GM12891 (cell line): ENCODE measurements around the gene ALDH1A3.

Source experiments
- DNase-seq: peaks from one replicate; pipeline ENCODE4 v3.0.0; 2011; ENCODE audit warnings: low spot score; ENCODE audit not compliant: insufficient read length
- FAIRE-seq: peaks from 2 replicates; lab custom pipeline; 2011; peaks lifted over from hg19 to GRCh38; lab: Jason Lieb, UNC
- PAX5 ChIP-seq: IDR thresholded peaks from 2 replicates; pipeline ENCODE4 v1.6.1; 2011; ENCODE audit warnings: low read length, moderate library complexity, mild to moderate bottlenecking; ENCODE audit not compliant: insufficient read depth, severe bottlenecking
- POLR2A ChIP-seq: IDR thresholded peaks from 2 replicates; pipeline ENCODE4 v1.6.1; 2011; ENCODE audit warnings: low read depth, low read length, control low read depth
- POLR2AphosphoS5 ChIP-seq: IDR thresholded peaks from 2 replicates; pipeline ENCODE4 v1.6.1; 2011; ENCODE audit warnings: low read depth, low read length, control low read depth
- POU2F2 ChIP-seq: IDR thresholded peaks from 2 replicates; pipeline ENCODE4 v1.6.1; 2011; ENCODE audit warnings: low read depth, mild to moderate bottlenecking, control low read depth, low read length, moderate library complexity
- SPI1 ChIP-seq: IDR thresholded peaks from 2 replicates; pipeline ENCODE4 v1.6.1; 2011; ENCODE audit warnings: low read depth, low read length, control low read depth
- TAF1 ChIP-seq: IDR thresholded peaks from 2 replicates; pipeline ENCODE4 v1.6.1; 2011; ENCODE audit warnings: low read depth, low read length, control low read depth

Gene ALDH1A3

GRCh38 chr15:100909989-100910955 lies 30.6 kb downstream of the ALDH1A3 start:
- DNase-seq (no peak), FAIRE-seq (no peak)
- TF ChIP-seq PAX5 (no peak), TAF1 (no peak)

GRCh38 chr15:100911086-100911485 lies 31.5 kb downstream of the ALDH1A3 start:
- no peak for DNase-seq
- TF ChIP-seq POU2F2 (no peak), SPI1 (no peak), PAX5 (no peak), POLR2A (no peak), POLR2AphosphoS5 (no peak), TAF1 (no peak)
- FAIRE-seq, result no peak

- no peak for DNase-seq
- FAIRE-seq, result no peak
Observed at GRCh38 chr15:100913961-100914360, 34.3 kb downstream of the ALDH1A3 start.

GRCh38 chr15:100914876-100915275 lies 35.2 kb downstream of the ALDH1A3 start:
- DNase-seq (no peak), FAIRE-seq (no peak)
- no peak for TF ChIP-seq TAF1
- no peak for TF ChIP-seq POLR2AphosphoS5
- no peak for TF ChIP-seq POLR2A
- TF ChIP-seq PAX5, result no peak

More at GRCh38 chr15:100913961-100914360, 34.3 kb downstream of the ALDH1A3 start:
- TF ChIP-seq PAX5 (no peak), POU2F2 (no peak), POLR2A (no peak), POLR2AphosphoS5 (no peak), TAF1 (no peak), SPI1 (no peak)

GRCh38 chr15:100918034-100918689 lies 38.5 kb downstream of the ALDH1A3 start:
- DNase-seq, result peak; percentile 87
- peak; percentile 84 for FAIRE-seq
- TF ChIP-seq POLR2AphosphoS5 (no peak), POU2F2 (0 out of 2 replicates have a peak, but pooled peaks have one; percentile 14), SPI1 (0 out of 2 replicates have a peak, but pooled peaks have one; percentile 18), TAF1 (no peak)

GRCh38 chr15:100918690-100919480 lies 39.3 kb downstream of the ALDH1A3 start, which contains the start of gene LRRK1:
Gene LRRK1 (plus strand): TSS chr15:100919357. CDS start chr15:100924633, 5,276 bp downstream.
- DNase-seq, result no peak

GRCh38 chr15:100919481-100920405 lies 40.1 kb downstream of the ALDH1A3 start:
- no peak for DNase-seq
- TF ChIP-seq POU2F2 (no peak), SPI1 (no peak), POLR2AphosphoS5 (no peak), POLR2A (no peak), TAF1 (no peak), PAX5 (no peak)

More at GRCh38 chr15:100918690-100919480, 39.3 kb downstream of the ALDH1A3 start, which contains the start of gene LRRK1:
- peak; percentile 89 for TF ChIP-seq POU2F2
- 0 out of 2 replicates have a peak, but pooled peaks have one; percentile 21 for TF ChIP-seq POLR2AphosphoS5
- peak; percentile 78 for TF ChIP-seq SPI1
- TF ChIP-seq TAF1, result peak; percentile 54; the same call in 1 of the 2 replicates
- TF ChIP-seq PAX5, result no peak
- TF ChIP-seq POLR2A, result 0 out of 2 replicates have a peak, but pooled peaks have one; percentile 40
- peak; percentile 43 for FAIRE-seq

More at GRCh38 chr15:100919481-100920405, 40.1 kb downstream of the ALDH1A3 start:
- no peak for FAIRE-seq
